ENCODE measurements around the gene SUGCT.
"Not testable (repeated sequence)": the region's sequence is repeated elsewhere in the genome, so short reads cannot be mapped to it uniquely, and the experiment has no call there.

Gene SUGCT

GRCh38 chr7:40213856-40214255 is 79.1 kb downstream of the SUGCT start:
- TF ChIP-seq ZNF747 (tag by site-specific recombination; IDR thresholded peaks at IDR 0.05) (no peak), HOXC10 (CRISPR knock-in tag; IDR thresholded peaks at IDR 0.05) (no peak), ZNF561 (tag by site-specific recombination; IDR thresholded peaks at IDR 0.05; ENCODE audit: borderline replicate concordance) (no peak), ZNF341 (tag by site-specific recombination; IDR thresholded peaks at IDR 0.05; ENCODE audit: low read depth) (no peak), ZNF580 (tag by site-specific recombination; IDR thresholded peaks at IDR 0.05) (no peak), ZNF239 (tag by site-specific recombination; IDR thresholded peaks at IDR 0.05) (no peak), ZNF16 (tag by site-specific recombination; IDR thresholded peaks at IDR 0.05; ENCODE audit: low read depth) (no peak)
- CTCF ChIA-PET, result interaction anchor here (1.0 kb wide), 2 partner anchors 19 to 1517 kb away, joined by 4 to 6 read pairs; no protein-coding TSS in a partner anchor
- POLR2A ChIA-PET, result no interaction called here
- no peaks in the 10 kb centered on the region for H3K9me3 ChIP-seq (ENCODE audit: control insufficient read depth, insufficient read depth, low read depth, low read length)
- no peak overlapping the region for H3K27ac ChIP-seq (ENCODE audit: extremely low read depth, low read depth, low read length)
- H3K4me1 ChIP-seq (ENCODE audit: control insufficient read depth, insufficient read depth, low read length), result no peaks in the 10 kb centered on the region
- no peaks in the 10 kb centered on the region for H3K36me3 ChIP-seq (ENCODE audit: control insufficient read depth in 2 of 2, insufficient read depth in 1 of 2, low read length in 2 of 2)
- no peak overlapping the region for H3K4me3 ChIP-seq (ENCODE audit: low read depth, low read length)

GRCh38 chr7:40218612-40219011 is 83.8 kb downstream of the SUGCT start:
- H3K4me3 ChIP-seq (ENCODE audit: low read depth, low read length); H3K36me3 ChIP-seq (ENCODE audit: control insufficient read depth in 2 of 2, insufficient read depth in 1 of 2, low read length in 2 of 2); H3K27ac ChIP-seq (ENCODE audit: extremely low read depth, low read depth, low read length); H3K9me3 ChIP-seq (ENCODE audit: control insufficient read depth, insufficient read depth, low read depth, low read length); H3K4me1 ChIP-seq (ENCODE audit: control insufficient read depth, insufficient read depth, low read length); POLR2A ChIA-PET: not testable (repeated sequence)
- CTCF ChIA-PET, result interaction anchor here (0.7 to 1.2 kb wide), 2 partner anchors 14 to 17 kb away, joined by 5 to 7 read pairs; no protein-coding TSS in a partner anchor

- Histone ChIP-seq H3K36me3 (ENCODE audit: control insufficient read depth in 2 of 2, insufficient read depth in 1 of 2, low read length in 2 of 2) (no peaks in the 10 kb centered on the region), H3K4me3 (ENCODE audit: low read depth, low read length) (no peak overlapping the region), H3K9me3 (ENCODE audit: control insufficient read depth, insufficient read depth, low read depth, low read length) (no peaks in the 10 kb centered on the region), H3K4me1 (ENCODE audit: control insufficient read depth, insufficient read depth, low read length) (no peaks in the 10 kb centered on the region), H3K27ac (ENCODE audit: extremely low read depth, low read depth, low read length) (no peak overlapping the region)
- ChIA-PET CTCF (interaction anchor here (1.2 kb wide), 1 partner anchor 13 kb away, joined by 8 read pairs; no protein-coding TSS in a partner anchor), POLR2A (no interaction called here)
- TF ChIP-seq ZNF580 (tag by site-specific recombination; IDR thresholded peaks at IDR 0.05) (no peak), BCL11B (tag by site-specific recombination; IDR thresholded peaks at IDR 0.05; ENCODE audit: low read depth) (no peak), KLF7 (tag by site-specific recombination; IDR thresholded peaks at IDR 0.05; ENCODE audit: borderline replicate concordance) (no peak), ZNF600 (tag by site-specific recombination; IDR thresholded peaks at IDR 0.05) (no peak), ZNF561 (tag by site-specific recombination; IDR thresholded peaks at IDR 0.05; ENCODE audit: borderline replicate concordance) (no peak), ZNF140 (tag by site-specific recombination; IDR thresholded peaks at IDR 0.05) (no peak), ZNF529 (tag by site-specific recombination; IDR thresholded peaks at IDR 0.05; ENCODE audit: insufficient replicate concordance) (no peak), ZNF121 (tag by site-specific recombination; IDR thresholded peaks at IDR 0.05) (no peak), HOXC10 (CRISPR knock-in tag; IDR thresholded peaks at IDR 0.05) (no peak), MYNN (tag by site-specific recombination; IDR thresholded peaks at IDR 0.05; ENCODE audit: borderline replicate concordance) (no peak)
Measured at GRCh38 chr7:40219917-40220316, 85.1 kb downstream of the SUGCT start.

- TF ChIP-seq SP2 (tag by site-specific recombination; IDR thresholded peaks at IDR 0.05) (no peak), IKZF3 (tag by site-specific recombination; IDR thresholded peaks at IDR 0.05) (no peak), HOXD13 (CRISPR knock-in tag; IDR thresholded peaks at IDR 0.05; ENCODE audit: borderline replicate concordance) (no peak), ZNF837 (tag by site-specific recombination; IDR thresholded peaks at IDR 0.05) (no peak), PRDM1 (tag by site-specific recombination; IDR thresholded peaks at IDR 0.05) (no peak), MEIS1 (CRISPR knock-in tag; IDR thresholded peaks at IDR 0.05; ENCODE audit: borderline replicate concordance) (no peak), ZNF292 (tag by site-specific recombination; IDR thresholded peaks at IDR 0.05; ENCODE audit: borderline replicate concordance, low read depth) (no peak), ZNF664 (tag by site-specific recombination; IDR thresholded peaks at IDR 0.05) (no peak), ZNF391 (tag by site-specific recombination; IDR thresholded peaks at IDR 0.05; ENCODE audit: borderline replicate concordance, low read depth) (no peak), ZNF114 (tag by site-specific recombination; IDR thresholded peaks at IDR 0.05) (no peak), ZBTB48 (tag by site-specific recombination; IDR thresholded peaks at IDR 0.05) (no peak), ZNF670 (tag by site-specific recombination; IDR thresholded peaks at IDR 0.05; ENCODE audit: low read depth) (no peak), ZSCAN16 (tag by site-specific recombination; IDR thresholded peaks at IDR 0.05) (no peak), SCRT2 (tag by site-specific recombination; IDR thresholded peaks at IDR 0.05) (no peak), ZNF514 (tag by site-specific recombination; IDR thresholded peaks at IDR 0.05) (no peak), SP7 (tag by site-specific recombination; IDR thresholded peaks at IDR 0.05) (no peak)
- H3K27ac ChIP-seq (ENCODE audit: extremely low read depth, low read depth, low read length), result no peak overlapping the region
- H3K9me3 ChIP-seq (ENCODE audit: control insufficient read depth, insufficient read depth, low read depth, low read length), result no peaks in the 10 kb centered on the region
- H3K36me3 ChIP-seq (ENCODE audit: control insufficient read depth in 2 of 2, insufficient read depth in 1 of 2, low read length in 2 of 2), result no peaks in the 10 kb centered on the region
- POLR2A ChIA-PET, result no interaction called here
- H3K4me3 ChIP-seq (ENCODE audit: low read depth, low read length), result no peak overlapping the region
- H3K4me1 ChIP-seq (ENCODE audit: control insufficient read depth, insufficient read depth, low read length), result no peaks in the 10 kb centered on the region
- CTCF ChIA-PET, result interaction anchor here (1.2 kb wide), 1 partner anchor 12 kb away, joined by 8 read pairs; no protein-coding TSS in a partner anchor
Measured at GRCh38 chr7:40220421-40220911, 85.7 kb downstream of the SUGCT start.

Data from HEK293 (cell line).